ENCODE results near the gene KIRREL1. TPM values are rescaled to one million over a fixed set of nuclear protein-coding genes. Genes with fewer than 3 reads are reported as not detected.

KIRREL1 gene
- polyA plus RNA-seq, 1 donor from 2014 or later: 12.9 TPM

DNA sequence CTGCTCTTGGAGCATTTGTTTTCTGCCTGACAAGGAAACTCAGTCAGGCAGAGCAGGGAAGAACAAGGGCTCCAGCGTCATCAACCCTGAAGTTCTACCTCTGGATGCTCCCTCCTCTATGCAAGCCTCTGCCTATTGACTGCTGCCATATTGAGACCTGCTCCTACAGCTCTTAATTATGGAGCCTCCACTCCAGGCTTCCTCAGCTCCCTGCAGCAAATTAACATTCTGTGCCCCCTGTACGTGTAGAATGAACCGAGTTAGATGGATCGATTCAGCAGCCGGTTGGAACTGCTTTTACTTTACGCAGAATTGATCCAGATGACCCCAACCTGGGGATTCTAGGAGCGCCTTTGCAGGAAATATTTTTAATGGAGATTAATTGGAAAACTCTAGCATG lies 68.7 kb downstream of the KIRREL1 start:
- Histone ChIP-seq H3F3A (ENCODE audit: insufficient read depth, low read length, poor library complexity, severe bottlenecking) (no peaks in the 10 kb centered on the region), H3K79me2 (replicated peaks; ENCODE audit: insufficient read depth, low read length) (no peaks in the 10 kb centered on the region), H3K9me3 (ENCODE audit: low read length) (no peaks in the 10 kb centered on the region), H3K9ac (ENCODE audit: low read length) (no peak overlapping the region), H4K20me1 (ENCODE audit: insufficient read depth) (no peaks in the 10 kb centered on the region), H3K27ac (ENCODE audit: low read length) (no peak overlapping the region), H3K27me3 (ENCODE audit: insufficient read depth, low read depth, low read length) (no peaks in the 10 kb centered on the region), H3K4me2 (ENCODE audit: low read length) (no peak overlapping the region), H3K9me2 (ENCODE audit: insufficient read depth, low read length) (no peaks in the 10 kb centered on the region), H3K36me3 (ENCODE audit: insufficient read depth, low read length) (no peaks in the 10 kb centered on the region), H2AFZ (ENCODE audit: low read depth, low read length) (no peak overlapping the region), H3K4me3 (ENCODE audit: low read length) (no peak overlapping the region)
- TF ChIP-seq EP300 (conservative IDR thresholded peaks at IDR 0.05; ENCODE audit: poor library complexity, severe bottlenecking) (no peak), TAF1 (IDR thresholded peaks at IDR 0.05; ENCODE audit: low read depth) (no peak), RAD21 (conservative IDR thresholded peaks at IDR 0.05) (no peak)
- TF ChIP-seq, protein P1, sequence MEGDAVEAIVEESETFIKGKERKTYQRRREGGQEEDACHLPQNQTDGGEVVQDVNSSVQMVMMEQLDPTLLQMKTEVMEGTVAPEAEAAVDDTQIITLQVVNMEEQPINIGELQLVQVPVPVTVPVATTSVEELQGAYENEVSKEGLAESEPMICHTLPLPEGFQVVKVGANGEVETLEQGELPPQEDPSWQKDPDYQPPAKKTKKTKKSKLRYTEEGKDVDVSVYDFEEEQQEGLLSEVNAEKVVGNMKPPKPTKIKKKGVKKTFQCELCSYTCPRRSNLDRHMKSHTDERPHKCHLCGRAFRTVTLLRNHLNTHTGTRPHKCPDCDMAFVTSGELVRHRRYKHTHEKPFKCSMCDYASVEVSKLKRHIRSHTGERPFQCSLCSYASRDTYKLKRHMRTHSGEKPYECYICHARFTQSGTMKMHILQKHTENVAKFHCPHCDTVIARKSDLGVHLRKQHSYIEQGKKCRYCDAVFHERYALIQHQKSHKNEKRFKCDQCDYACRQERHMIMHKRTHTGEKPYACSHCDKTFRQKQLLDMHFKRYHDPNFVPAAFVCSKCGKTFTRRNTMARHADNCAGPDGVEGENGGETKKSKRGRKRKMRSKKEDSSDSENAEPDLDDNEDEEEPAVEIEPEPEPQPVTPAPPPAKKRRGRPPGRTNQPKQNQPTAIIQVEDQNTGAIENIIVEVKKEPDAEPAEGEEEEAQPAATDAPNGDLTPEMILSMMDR (IDR thresholded peaks at IDR 0.05; ENCODE audit: poor library complexity, severe bottlenecking): no peak

DNA sequence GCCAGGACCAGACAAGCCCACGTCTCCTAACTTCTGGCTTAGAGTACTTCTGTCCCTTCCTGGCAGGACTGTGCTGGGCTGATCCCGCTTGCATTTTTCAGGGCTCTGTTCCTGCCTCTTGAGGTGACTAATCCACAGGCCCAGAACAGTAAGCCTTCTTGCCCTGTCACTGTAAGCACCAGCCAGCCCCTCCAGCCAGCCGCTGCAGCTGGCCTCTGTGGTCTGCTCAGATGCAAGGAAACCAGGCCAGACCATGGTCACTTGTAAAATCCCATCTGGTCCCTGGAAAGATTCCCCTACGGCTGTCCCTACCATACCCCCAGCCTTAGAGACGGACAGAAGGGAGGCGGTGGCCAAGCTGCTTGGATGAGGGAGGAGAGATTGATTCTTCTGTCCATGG lies 74.2 kb downstream of the KIRREL1 start:
- H3K9ac ChIP-seq (ENCODE audit: low read length): no peak overlapping the region
- H3K36me3 ChIP-seq (ENCODE audit: insufficient read depth, low read length): no peaks in the 10 kb centered on the region
- H3K4me3 ChIP-seq (ENCODE audit: low read length): no peak overlapping the region
- TF ChIP-seq, protein P1 (IDR thresholded peaks at IDR 0.05; ENCODE audit: poor library complexity, severe bottlenecking): no peak
- no peak for TF ChIP-seq TAF1 (IDR thresholded peaks at IDR 0.05; ENCODE audit: low read depth)
- no peak for TF ChIP-seq SMC3 (conservative IDR thresholded peaks at IDR 0.05; ENCODE audit: poor library complexity)
- no peak for TF ChIP-seq MXI1 (conservative IDR thresholded peaks at IDR 0.05; ENCODE audit: poor library complexity, severe bottlenecking)
- TF ChIP-seq EP300 (conservative IDR thresholded peaks at IDR 0.05; ENCODE audit: poor library complexity, severe bottlenecking): no peak
- no peak for TF ChIP-seq RAD21 (conservative IDR thresholded peaks at IDR 0.05)
- no peak for TF ChIP-seq REST (IDR thresholded peaks at IDR 0.05; ENCODE audit: borderline replicate concordance)
- no peak for TF ChIP-seq POLR2AphosphoS5 (IDR thresholded peaks at IDR 0.05)
- H4K20me1 ChIP-seq (ENCODE audit: insufficient read depth): no peaks in the 10 kb centered on the region
- no peaks in the 10 kb centered on the region for H3K27me3 ChIP-seq (ENCODE audit: insufficient read depth, low read depth, low read length)
- no peaks in the 10 kb centered on the region for H3K9me2 ChIP-seq (ENCODE audit: insufficient read depth, low read length)
- no peak overlapping the region for H3K27ac ChIP-seq (ENCODE audit: low read length)
- H3K4me2 ChIP-seq (ENCODE audit: low read length): no peak overlapping the region
- H3F3A ChIP-seq (ENCODE audit: insufficient read depth, low read length, poor library complexity, severe bottlenecking): no peaks in the 10 kb centered on the region
- no peaks in the 10 kb centered on the region for H3K79me2 ChIP-seq (replicated peaks; ENCODE audit: insufficient read depth, low read length)
- no peaks in the 10 kb centered on the region for H3K9me3 ChIP-seq (ENCODE audit: low read length)
- no peak overlapping the region for H2AFZ ChIP-seq (ENCODE audit: low read depth, low read length)

All from neural cell (in vitro differentiated cells).